ENCODE measurements around the gene LRRC4.

The LRRC4 gene

DNA sequence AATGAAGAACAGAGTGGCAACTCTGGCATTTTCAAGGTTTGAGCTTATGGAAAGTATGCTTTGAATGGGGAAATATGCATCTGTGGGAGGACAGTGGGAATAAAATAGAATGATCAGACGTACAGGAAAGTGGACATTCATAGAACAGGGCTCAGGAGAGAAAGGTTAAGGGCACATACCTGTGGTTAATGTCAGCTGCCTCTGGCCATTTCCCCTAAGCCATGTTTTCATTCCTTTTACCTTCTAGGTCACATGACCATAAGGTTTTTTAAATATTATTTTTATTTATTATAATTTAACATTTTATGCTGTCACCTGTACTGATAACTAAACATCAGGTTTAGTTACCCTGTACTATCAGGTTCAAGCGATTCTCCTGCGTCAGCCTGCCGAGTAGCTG is 52.8 kb downstream of the LRRC4 start:
- H3K4me3 ChIP-seq (ENCODE audit: low read depth, low read length) = no peak overlapping the region
- TF ChIP-seq, protein P1, sequence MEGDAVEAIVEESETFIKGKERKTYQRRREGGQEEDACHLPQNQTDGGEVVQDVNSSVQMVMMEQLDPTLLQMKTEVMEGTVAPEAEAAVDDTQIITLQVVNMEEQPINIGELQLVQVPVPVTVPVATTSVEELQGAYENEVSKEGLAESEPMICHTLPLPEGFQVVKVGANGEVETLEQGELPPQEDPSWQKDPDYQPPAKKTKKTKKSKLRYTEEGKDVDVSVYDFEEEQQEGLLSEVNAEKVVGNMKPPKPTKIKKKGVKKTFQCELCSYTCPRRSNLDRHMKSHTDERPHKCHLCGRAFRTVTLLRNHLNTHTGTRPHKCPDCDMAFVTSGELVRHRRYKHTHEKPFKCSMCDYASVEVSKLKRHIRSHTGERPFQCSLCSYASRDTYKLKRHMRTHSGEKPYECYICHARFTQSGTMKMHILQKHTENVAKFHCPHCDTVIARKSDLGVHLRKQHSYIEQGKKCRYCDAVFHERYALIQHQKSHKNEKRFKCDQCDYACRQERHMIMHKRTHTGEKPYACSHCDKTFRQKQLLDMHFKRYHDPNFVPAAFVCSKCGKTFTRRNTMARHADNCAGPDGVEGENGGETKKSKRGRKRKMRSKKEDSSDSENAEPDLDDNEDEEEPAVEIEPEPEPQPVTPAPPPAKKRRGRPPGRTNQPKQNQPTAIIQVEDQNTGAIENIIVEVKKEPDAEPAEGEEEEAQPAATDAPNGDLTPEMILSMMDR (conservative IDR thresholded peaks at IDR 0.05; ENCODE audit: low read depth, low read length) = no peak
- peak; percentile 71 for DNase-seq (ENCODE audit: low read depth)
